ENCODE data around the gene FLVCR1. TPM values are rescaled to one million over a fixed set of nuclear protein-coding genes. Genes with fewer than 3 reads are reported as not detected.

FLVCR1 gene
- total RNA-seq, 1 experiment from 2014 or later = 11.7 TPM

- peak; percentile 32 for DNase-seq (ENCODE audit: low spot score)
Measured at GRCh38 chr1:212915245-212916091, 57.4 kb downstream of the FLVCR1 start.

GRCh38 chr1:212916481-212917133 is 58.5 kb downstream of the FLVCR1 start:
- peak; percentile 15 for DNase-seq (ENCODE audit: low spot score)

GRCh38 chr1:212917134-212917485 is 59.0 kb downstream of the FLVCR1 start:
- no peak for DNase-seq (ENCODE audit: low spot score)

- DNase-seq (ENCODE audit: low spot score) = no peak
Measured at GRCh38 chr1:212917858-212918257, 59.8 kb downstream of the FLVCR1 start.

GRCh38 chr1:212918824-212919223 is 60.7 kb downstream of the FLVCR1 start:
- DNase-seq (ENCODE audit: low spot score) = no peak

- DNase-seq (ENCODE audit: low spot score) = no peak
Measured at GRCh38 chr1:212920246-212920645, 62.2 kb downstream of the FLVCR1 start.

- DNase-seq (ENCODE audit: low spot score) = no peak
Measured at GRCh38 chr1:212920896-212921295, 62.8 kb downstream of the FLVCR1 start.

- no peak for DNase-seq (ENCODE audit: low spot score)
Measured at GRCh38 chr1:212922016-212922415, 63.9 kb downstream of the FLVCR1 start.

GRCh38 chr1:212926372-212926771 is 68.3 kb downstream of the FLVCR1 start:
- DNase-seq (ENCODE audit: low spot score) = no peak

- no peak for DNase-seq (ENCODE audit: low spot score)
Measured at GRCh38 chr1:212928323-212929291, 70.5 kb downstream of the FLVCR1 start.

- peak; percentile 46 for DNase-seq (ENCODE audit: low spot score)
Measured at GRCh38 chr1:212930986-212931678, 73.1 kb downstream of the FLVCR1 start.

- DNase-seq (ENCODE audit: low spot score) = no peak
Measured at GRCh38 chr1:212933815-212934471, 75.9 kb downstream of the FLVCR1 start.

- no peak for DNase-seq (ENCODE audit: low spot score)
Measured at GRCh38 chr1:212935387-212935981, 77.4 kb downstream of the FLVCR1 start.

- no peak for DNase-seq (ENCODE audit: low spot score)
Measured at GRCh38 chr1:212937034-212937433, 79.0 kb downstream of the FLVCR1 start.

GRCh38 chr1:212938846-212939245 is 80.8 kb downstream of the FLVCR1 start:
- no peak for DNase-seq (ENCODE audit: low spot score)

GRCh38 chr1:212941452-212941851 is 83.4 kb downstream of the FLVCR1 start:
- DNase-seq (ENCODE audit: low spot score) = no peak

- DNase-seq (ENCODE audit: low spot score) = no peak
Measured at GRCh38 chr1:212942679-212943392, 84.8 kb downstream of the FLVCR1 start.

GRCh38 chr1:212943393-212943710 is 85.3 kb downstream of the FLVCR1 start:
- DNase-seq (ENCODE audit: low spot score) = no peak

- DNase-seq (ENCODE audit: low spot score) = no peak
Measured at GRCh38 chr1:212944229-212944901, 86.3 kb downstream of the FLVCR1 start.
